Stomach (tissue), 4 donors: ENCODE results near the gene TULP3.

Source experiments
- POLR2A ChIP-seq, 4 donors: fragments of 450-650 bp; IDR thresholded peaks; one replicate each; pipeline ENCODE4 v1.6.1; 2016; ENCODE audit warnings: antibody characterized with exemption in 4 of 4, control low read depth in 2 of 4, mild to moderate bottlenecking in 1 of 4, moderate library complexity in 1 of 4
- POLR2AphosphoS5 ChIP-seq, 3 donors: sonication (generic); formaldehyde crosslinking; IDR thresholded peaks; one replicate each; pipeline ENCODE4 v1.6.1; 2016; ENCODE audit warnings: antibody characterized with exemption in 3 of 3
- TF ChIP-seq, protein P1 (sequence below), 7 experiments: fragments of 450-650 bp in 4 of 7; fragments of 200-600 bp in 3 of 7; sonication (generic) in 3 of 7; IDR thresholded peaks; one replicate each; pipeline ENCODE4 v1.5.1; 2016 to 2019; ENCODE audit warnings: antibody characterized with exemption in 7 of 7, control low read depth in 2 of 7, mild to moderate bottlenecking in 1 of 7

DNA sequence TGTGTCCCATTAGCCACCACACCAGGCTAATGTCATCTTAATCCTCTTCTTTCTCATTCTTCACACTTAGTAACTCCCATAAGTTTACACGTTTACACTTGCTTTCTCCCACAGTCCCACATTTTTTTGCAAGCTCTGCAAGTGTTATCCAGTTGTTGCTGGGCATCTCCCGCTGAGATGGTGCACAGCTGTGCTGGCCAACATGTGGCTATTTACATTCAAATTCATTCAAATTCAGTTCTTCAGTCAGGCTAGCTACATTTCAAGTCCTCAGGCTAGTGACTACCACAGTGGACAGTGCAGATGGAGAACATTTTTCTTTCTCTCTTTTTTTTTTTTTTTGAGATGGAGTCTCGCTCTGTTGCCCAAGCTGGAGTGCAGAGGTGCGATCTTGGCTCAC is 58.7 kb downstream of the TULP3 start:
- TF ChIP-seq, protein P1, sequence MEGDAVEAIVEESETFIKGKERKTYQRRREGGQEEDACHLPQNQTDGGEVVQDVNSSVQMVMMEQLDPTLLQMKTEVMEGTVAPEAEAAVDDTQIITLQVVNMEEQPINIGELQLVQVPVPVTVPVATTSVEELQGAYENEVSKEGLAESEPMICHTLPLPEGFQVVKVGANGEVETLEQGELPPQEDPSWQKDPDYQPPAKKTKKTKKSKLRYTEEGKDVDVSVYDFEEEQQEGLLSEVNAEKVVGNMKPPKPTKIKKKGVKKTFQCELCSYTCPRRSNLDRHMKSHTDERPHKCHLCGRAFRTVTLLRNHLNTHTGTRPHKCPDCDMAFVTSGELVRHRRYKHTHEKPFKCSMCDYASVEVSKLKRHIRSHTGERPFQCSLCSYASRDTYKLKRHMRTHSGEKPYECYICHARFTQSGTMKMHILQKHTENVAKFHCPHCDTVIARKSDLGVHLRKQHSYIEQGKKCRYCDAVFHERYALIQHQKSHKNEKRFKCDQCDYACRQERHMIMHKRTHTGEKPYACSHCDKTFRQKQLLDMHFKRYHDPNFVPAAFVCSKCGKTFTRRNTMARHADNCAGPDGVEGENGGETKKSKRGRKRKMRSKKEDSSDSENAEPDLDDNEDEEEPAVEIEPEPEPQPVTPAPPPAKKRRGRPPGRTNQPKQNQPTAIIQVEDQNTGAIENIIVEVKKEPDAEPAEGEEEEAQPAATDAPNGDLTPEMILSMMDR (IDR thresholded peaks at IDR 0.05), result no peak
- TF ChIP-seq POLR2AphosphoS5 (IDR thresholded peaks at IDR 0.05) (no peak), POLR2A (IDR thresholded peaks at IDR 0.05) (no peak)
